IMR-90 (cell line): ENCODE results near the gene OR2A42. TPM values are rescaled to one million over a fixed set of nuclear protein-coding genes. Genes with fewer than 3 reads are reported as not detected.
"Not testable (repeated sequence)": the region's sequence is repeated elsewhere in the genome, so short reads cannot be mapped to it uniquely, and the experiment has no call there.

ENCODE experiments used
- ATAC-seq: fragments of 200-7000 bp; cut with Tn5 transposase; 2 replicates; pipeline ENCODE4 v1.9.1; 2020; ENCODE audit warnings: low read depth, mild to moderate bottlenecking, moderate library complexity
- BruUV-seq: library from RNA; stranded (reverse); fragments of 400-500 nt; replicated peaks from 2 replicates; lab custom pipeline; 2021; lab: Mats Ljungman, UMichigan
- CTCF ChIA-PET: fragments of 300-600 bp; formaldehyde crosslinking; extraction: SDS; loops from one replicate; lab custom pipeline; 2021; ENCODE audit warnings: antibody characterized with exemption; lab: Yijun Ruan, JAX
- POLR2A ChIA-PET: fragments of 300-600 bp; sonication (Branson Sonifier 250); formaldehyde crosslinking; loops from one replicate; lab custom pipeline; 2022; ENCODE audit warnings: antibody characterized with exemption; ENCODE audit not compliant: unreplicated experiment; lab: Charles Lee
- DNase-seq: peaks from one replicate; pipeline ENCODE4 v3.0.0; 2013
- H2AFZ ChIP-seq: replicated peaks from 2 replicates; pipeline ENCODE3; 2013; ENCODE audit warnings: low read length, mild to moderate bottlenecking; ENCODE audit not compliant: poor library complexity
- H2AK5ac ChIP-seq: 2 replicates; pipeline ENCODE4 v1.6.1; 2013; ENCODE audit warnings: low read depth, low read length, inconsistent platforms
- H2AK9ac ChIP-seq: replicated peaks from 2 replicates; pipeline ENCODE3; 2013; ENCODE audit warnings: mild to moderate bottlenecking, low read depth, low read length, moderate library complexity; ENCODE audit not compliant: poor library complexity
- H2BK120ac ChIP-seq: 2 replicates; pipeline ENCODE4 v1.6.1; 2013; ENCODE audit warnings: low read depth, low read length, inconsistent platforms
- H2BK15ac ChIP-seq: 3 replicates; pipeline ENCODE4 v1.6.1; 2013; ENCODE audit warnings: low read depth, low read length, inconsistent platforms
- H2BK20ac ChIP-seq: 2 replicates; pipeline ENCODE4 v1.6.1; 2013; ENCODE audit warnings: low read depth, mild to moderate bottlenecking, inconsistent platforms, low read length, moderate library complexity
- H2BK5ac ChIP-seq: 2 replicates; pipeline ENCODE4 v1.6.1; 2013; ENCODE audit warnings: mild to moderate bottlenecking, low read depth, low read length, inconsistent platforms; ENCODE audit not compliant: poor library complexity, severe bottlenecking
- H3K14ac ChIP-seq: replicated peaks from 2 replicates; pipeline ENCODE4 v1.6.1; 2013; ENCODE audit warnings: low read depth, low read length, inconsistent platforms
- H3K18ac ChIP-seq: 2 replicates; pipeline ENCODE4 v1.6.1; 2013; ENCODE audit warnings: low read depth, low read length, control low read depth
- H3K23ac ChIP-seq: 2 replicates; pipeline ENCODE4 v1.6.1; 2013; ENCODE audit warnings: low read depth, low read length, inconsistent platforms
- H3K27ac ChIP-seq: 2 replicates; pipeline ENCODE4 v1.5.1; 2013; ENCODE audit warnings: mild to moderate bottlenecking, control low read depth, low read length; ENCODE audit not compliant: insufficient read depth
- H3K27me3 ChIP-seq: 2 replicates; pipeline ENCODE4 v1.6.1; 2013; ENCODE audit warnings: low read length; ENCODE audit not compliant: control insufficient read depth, insufficient read depth
- H3K36me3 ChIP-seq: 2 replicates; pipeline ENCODE4 v1.6.1; 2013; ENCODE audit warnings: low read length, mixed read lengths; ENCODE audit not compliant: control insufficient read depth, insufficient read depth
- H3K4ac ChIP-seq: 2 replicates; pipeline ENCODE4 v1.6.1; 2013; ENCODE audit warnings: low read depth, low read length, inconsistent platforms
- H3K4me1 ChIP-seq: 2 replicates; pipeline ENCODE4 v1.6.1; 2013; ENCODE audit warnings: low read length, mixed read lengths; ENCODE audit not compliant: control insufficient read depth, insufficient read depth
- H3K4me2 ChIP-seq: 2 replicates; pipeline ENCODE4 v1.6.1; 2013; ENCODE audit warnings: low read depth, mild to moderate bottlenecking, control low read depth, low read length, moderate library complexity
- H3K4me3 ChIP-seq: 2 replicates; pipeline ENCODE4 v1.5.1; 2013; ENCODE audit warnings: low read depth, mild to moderate bottlenecking, control low read depth, low read length, moderate library complexity; ENCODE audit not compliant: insufficient read depth
- H3K56ac ChIP-seq: 2 replicates; pipeline ENCODE4 v1.6.1; 2013; ENCODE audit warnings: low read length, inconsistent platforms; ENCODE audit not compliant: insufficient read depth; ENCODE audit errors: extremely low read depth
- H3K79me1 ChIP-seq, 2 experiments: 2 replicates each; pipeline ENCODE4 v1.6.1; 2013; ENCODE audit warnings: low read length in 2 of 2, inconsistent platforms in 1 of 2, low read depth in 1 of 2
- H3K9ac ChIP-seq: 2 replicates; pipeline ENCODE4 v1.6.1; 2013; ENCODE audit warnings: low read depth, low read length, control low read depth
- H3K9me1 ChIP-seq: 2 replicates; pipeline ENCODE4 v1.6.1; 2013; ENCODE audit warnings: low read length, inconsistent platforms; ENCODE audit not compliant: insufficient read depth
- H3K9me3 ChIP-seq: 2 replicates; pipeline ENCODE4 v1.6.1; 2013; ENCODE audit warnings: low read length; ENCODE audit not compliant: control insufficient read depth, insufficient read depth
- H4K20me1 ChIP-seq: 2 replicates; pipeline ENCODE4 v1.6.1; 2013; ENCODE audit warnings: low read length, inconsistent platforms; ENCODE audit not compliant: insufficient read depth
- H4K5ac ChIP-seq: 2 replicates; pipeline ENCODE4 v1.6.1; 2013; ENCODE audit warnings: mild to moderate bottlenecking, low read depth, low read length, control low read depth
- H4K8ac ChIP-seq, 2 experiments: 2 replicates each; pipeline ENCODE4 v1.6.1; 2013; ENCODE audit warnings: low read depth in 2 of 2, low read length in 2 of 2, control low read depth in 1 of 2, inconsistent platforms in 1 of 2
- H4K91ac ChIP-seq: 2 replicates; pipeline ENCODE4 v1.6.1; 2013; ENCODE audit warnings: low read depth, low read length, inconsistent platforms; ENCODE audit not compliant: insufficient read depth
- WGBS, 2 experiments: methylation state at CpG; one replicate each; pipeline versions ENCODE4 v1.1.5 to v1.1.7; 2013; ENCODE audit warnings: missing lambda C conversion rate in 2 of 2; ENCODE audit not compliant: insufficient read length in 1 of 2; ENCODE audit errors: extremely low coverage in 2 of 2; 5-methylcytosine and 5-hydroxymethylcytosine counted together
- dilution Hi-C: fragments of 300-500 bp; cut with HindIII; formaldehyde crosslinking; loops from one replicate; pipeline ENCODE4 v1.14.3; 2018; ENCODE audit warnings: low sequenced_read_pairs; ENCODE audit not compliant: unreplicated experiment
- in situ Hi-C: fragments of 300-500 bp; cut with MboI; formaldehyde crosslinking; loops from 3 replicates; pipeline ENCODE4 v1.14.3; 2019; ENCODE audit warnings: low sequenced_read_pairs, inconsistent platforms, mixed read lengths
- intact Hi-C: fragments of 100-400 bp; cut with micrococcal nuclease; formaldehyde crosslinking; loops from 2 replicates; pipeline ENCODE4 v1.10.0; 2022
- polyA plus RNA-seq, 3 experiments: library from polyadenylated mRNA; depleted of rRNA; stranded (reverse); fragments of >200 nt; gene quantifications; 2 replicates each; pipeline ENCODE4 v1.2.3, GENCODE V29; 2012; ENCODE audit warnings: low replicate concordance in 1 of 3
- total RNA-seq: library from RNA; depleted of rRNA; stranded (reverse); fragments of >200 nt; gene quantifications from 2 replicates; pipeline ENCODE4 v1.2.3, GENCODE V29; 2012

Gene OR2A42
- total and polyA plus RNA-seq, 2 of the 4 experiments (the other 2 are of a cell fraction), result not detected

- H4K91ac ChIP-seq, H2BK15ac ChIP-seq, BruUV-seq, H4K5ac ChIP-seq, H4K20me1 ChIP-seq, H3K18ac ChIP-seq, CTCF ChIA-PET, H3K14ac ChIP-seq, H2BK5ac ChIP-seq, H3K36me3 ChIP-seq, H3K4me2 ChIP-seq, H2BK20ac ChIP-seq, H3K4me1 ChIP-seq, H3K27ac ChIP-seq, intact Hi-C loops, H3K4ac ChIP-seq, H3K79me1 ChIP-seq, dilution Hi-C loops, H3K56ac ChIP-seq, DNase-seq, H2AK5ac ChIP-seq, POLR2A ChIA-PET, ATAC-seq, H3K4me3 ChIP-seq, H2AK9ac ChIP-seq, H3K9ac ChIP-seq, in situ Hi-C loops, H3K23ac ChIP-seq, H3K9me3 ChIP-seq, H3K9me1 ChIP-seq, H3K27me3 ChIP-seq, H2AFZ ChIP-seq, H4K8ac ChIP-seq, H2BK120ac ChIP-seq: not testable (repeated sequence)
- WGBS, 2 experiments, result no CpG with 5 or more reads among the region's 6 CpGs
These were observed 44.3 kb upstream of the OR2A42 start for GRCh38 chr7:144283716-144284115.

DNA sequence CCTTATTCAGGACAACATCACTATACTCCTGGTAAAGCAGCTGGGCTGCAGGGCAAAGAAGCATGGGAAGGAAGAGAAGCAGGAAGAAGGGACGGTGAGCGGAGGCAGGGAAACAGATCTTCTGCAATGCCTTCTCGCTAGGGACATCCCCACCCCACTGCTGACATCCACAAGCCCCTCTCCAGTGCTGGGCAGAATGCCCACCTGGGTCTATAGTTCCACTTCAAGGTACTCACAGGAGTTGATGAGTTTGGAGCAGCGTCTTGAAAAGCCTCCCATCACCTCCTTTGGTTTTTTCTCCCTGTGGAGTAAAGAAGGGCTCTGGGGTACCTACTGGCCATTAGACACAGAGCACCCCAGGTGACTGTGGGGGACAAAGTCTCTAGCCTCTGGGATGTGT lies 43.1 kb upstream of the OR2A42 start:
- intact Hi-C loops, H4K20me1 ChIP-seq: not testable (repeated sequence)

More for the DNA sequence above, 43.1 kb upstream of the OR2A42 start:
- H3K18ac ChIP-seq, H3K9ac ChIP-seq, POLR2A ChIA-PET, ATAC-seq, DNase-seq, H3K9me3 ChIP-seq, H2AK9ac ChIP-seq, H3K27ac ChIP-seq, H2BK15ac ChIP-seq, CTCF ChIA-PET, H3K27me3 ChIP-seq, H3K23ac ChIP-seq, H3K14ac ChIP-seq, H4K5ac ChIP-seq, H3K56ac ChIP-seq, H3K36me3 ChIP-seq, dilution Hi-C loops, H2BK20ac ChIP-seq, H2AFZ ChIP-seq, H3K4me2 ChIP-seq, in situ Hi-C loops, H3K79me1 ChIP-seq, H4K8ac ChIP-seq, H2BK120ac ChIP-seq, BruUV-seq, H3K4me1 ChIP-seq, H3K4me3 ChIP-seq, H2BK5ac ChIP-seq, H4K91ac ChIP-seq, H2AK5ac ChIP-seq, H3K4ac ChIP-seq, H3K9me1 ChIP-seq: not testable (repeated sequence)
- WGBS, 2 experiments, result no CpG with 5 or more reads among the region's 4 CpGs
